Measurements from ENCODE around the gene SQSTM1. TPM values are rescaled to one million over a fixed set of nuclear protein-coding genes. Genes with fewer than 3 reads are reported as not detected.

SQSTM1 gene
- polyA plus RNA-seq, 2 of the 4 experiments (the other 2 are of a cell fraction) = 362 to 625 TPM

GRCh38 chr5:179801304-179802206, 19.1 kb upstream of the SQSTM1 start:
- Histone ChIP-seq H3K4me3 (no peak overlapping the region), H3K4me2 (no peak overlapping the region), H3K4me1 (peaks cover 36% of the 10 kb centered on the region), H3K27ac (no peak overlapping the region), H3K9me3 (no peaks in the 10 kb centered on the region)
- CTCF ChIA-PET = interaction anchor here (0.5 to 6.2 kb wide), 41 partner anchors 11 to 292 kb away, joined by 3 to 86 read pairs (median 4); partner anchors contain the start of genes LTC4S, MAML1, MRNIP and SQSTM1
- no peak for FAIRE-seq
- POLR2A ChIA-PET = interaction anchor here (1.0 to 1.9 kb wide), 2 partner anchors 19 to 20 kb away, joined by 4 to 9 read pairs; partner anchors contain the start of gene SQSTM1
- peak; percentile 33 to 75; a peak in 4 of 6 replicates for ATAC-seq
- 70% methylated on average over 53 of the region's 67 CpGs for WGBS (ENCODE audit: missing lambda C conversion rate)
- TF ChIP-seq, protein P1, sequence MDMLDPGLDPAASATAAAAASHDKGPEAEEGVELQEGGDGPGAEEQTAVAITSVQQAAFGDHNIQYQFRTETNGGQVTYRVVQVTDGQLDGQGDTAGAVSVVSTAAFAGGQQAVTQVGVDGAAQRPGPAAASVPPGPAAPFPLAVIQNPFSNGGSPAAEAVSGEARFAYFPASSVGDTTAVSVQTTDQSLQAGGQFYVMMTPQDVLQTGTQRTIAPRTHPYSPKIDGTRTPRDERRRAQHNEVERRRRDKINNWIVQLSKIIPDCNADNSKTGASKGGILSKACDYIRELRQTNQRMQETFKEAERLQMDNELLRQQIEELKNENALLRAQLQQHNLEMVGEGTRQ (IDR thresholded peaks at IDR 0.05) = peak; percentile 56; the same call in 1 of the 2 replicates
- TF ChIP-seq MAX (IDR thresholded peaks at IDR 0.05) (peak; percentile 48), ZNF302 (CRISPR knock-in tag; IDR thresholded peaks at IDR 0.05) (no peak), CHD2 (IDR thresholded peaks at IDR 0.05; ENCODE audit: low read length, partially characterized antibody) (no peak), CHD4 (IDR thresholded peaks at IDR 0.05; ENCODE audit: borderline replicate concordance) (no peak), SREBF2 (IDR thresholded peaks at IDR 0.05) (no peak), ZSCAN20 (CRISPR knock-in tag; IDR thresholded peaks at IDR 0.05) (no peak), KDM1A (IDR thresholded peaks at IDR 0.05; ENCODE audit: low read depth) (no peak), ZFP36 (IDR thresholded peaks at IDR 0.05; ENCODE audit: borderline replicate concordance, partially characterized antibody) (no peak), RAD21 (conservative IDR thresholded peaks at IDR 0.05 in 1 of 2, IDR thresholded peaks at IDR 0.05 in 1 of 2) (peak; percentile 79 to 82), ZC3H11A (IDR thresholded peaks at IDR 0.05) (no peak), ESRRA (IDR thresholded peaks at IDR 0.05; ENCODE audit: borderline replicate concordance, low read length) (no peak), CBX2 (IDR thresholded peaks at IDR 0.05; ENCODE audit: borderline replicate concordance, low read depth) (no peak), HOXB13 (CRISPR knock-in tag; IDR thresholded peaks at IDR 0.05; ENCODE audit: low read depth) (no peak), SMC3 (IDR thresholded peaks at IDR 0.05) (peak; percentile 72), EHMT2 (IDR thresholded peaks at IDR 0.05; ENCODE audit: low read depth) (no peak), TP53 (CRISPR knock-in tag; IDR thresholded peaks at IDR 0.05) (no peak), JUN (IDR thresholded peaks at IDR 0.05) (peak in 1 of 2 experiments; percentile 34; a peak in 1 of 5 replicates), FOXS1 (CRISPR knock-in tag; IDR thresholded peaks at IDR 0.05) (no peak), HOXA7 (CRISPR knock-in tag; IDR thresholded peaks at IDR 0.05) (no peak), CTCF (IDR thresholded peaks at IDR 0.05) (peak; percentile 69), KDM5A (IDR thresholded peaks at IDR 0.05) (no peak), POLR2AphosphoS2 (conservative IDR thresholded peaks at IDR 0.05; ENCODE audit: low read length) (peak; percentile 73; the same call in 1 of the 2 replicates)
- DNase-seq (ENCODE audit: low read depth in 1 of 2, low spot score in 1 of 2) = peak; percentile 80 to 82
